ENCODE data around the gene ANO6.
"Not testable (repeated sequence)": the region's sequence is repeated elsewhere in the genome, so short reads cannot be mapped to it uniquely, and the experiment has no call there.

ANO6 gene

DNA sequence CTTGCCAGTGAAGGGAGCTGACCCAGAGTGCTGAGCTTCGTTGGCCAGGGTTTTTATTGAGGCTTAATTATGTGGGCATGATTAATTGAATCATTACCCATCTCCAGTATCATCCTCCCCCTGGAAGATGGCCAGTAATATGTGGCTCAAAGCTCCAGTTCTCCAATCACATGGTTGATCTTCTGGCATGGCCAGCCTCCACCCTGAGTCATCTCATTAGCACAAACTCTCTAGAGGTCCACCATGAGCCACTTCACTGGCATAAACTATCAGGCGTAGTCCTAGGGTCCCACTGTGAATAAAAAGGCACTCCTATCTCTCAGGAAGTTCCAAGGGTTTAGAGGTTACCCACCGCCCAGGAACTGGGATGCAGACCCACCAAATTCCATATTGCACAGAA is 135.0 kb downstream of the ANO6 start:
- no peak for DNase-seq (ENCODE audit: low read depth)

DNA sequence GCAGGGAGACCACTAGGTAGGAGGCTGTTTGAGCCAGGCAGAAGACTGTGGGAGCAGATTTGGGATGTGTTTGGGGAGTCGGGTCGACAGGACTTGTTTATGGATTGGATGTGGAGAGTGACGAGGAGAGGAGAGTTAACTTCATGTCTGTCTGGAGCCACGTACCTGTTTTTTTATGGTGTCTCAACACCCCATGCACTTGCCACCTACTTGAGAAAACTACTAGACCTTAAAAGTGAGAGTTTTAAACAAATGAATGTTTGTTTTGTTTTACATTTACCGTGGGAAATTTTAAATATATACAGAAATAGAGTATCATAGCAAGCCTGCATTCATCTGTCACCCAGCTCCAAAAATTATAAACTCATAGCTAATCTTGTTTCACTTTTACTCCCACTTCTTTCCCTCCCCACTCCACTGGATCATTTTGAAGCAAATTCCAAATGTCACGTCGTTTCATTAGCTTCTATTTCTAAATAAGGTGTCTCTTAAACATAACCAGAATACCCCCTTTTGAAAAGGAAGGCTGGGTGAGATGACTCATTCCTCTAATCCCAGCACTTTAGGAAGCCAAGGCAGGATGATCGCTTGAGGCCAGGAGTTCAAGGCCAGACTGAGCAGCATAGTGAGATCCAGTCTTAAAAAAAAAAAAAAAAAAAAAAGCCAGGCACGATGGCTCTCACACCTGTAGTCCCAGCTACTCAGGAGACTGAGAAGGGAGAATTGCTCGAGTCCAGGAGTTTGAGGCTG is 136.2 kb downstream of the ANO6 start:
- DNase-seq (ENCODE audit: low read depth) = no peak

DNA sequence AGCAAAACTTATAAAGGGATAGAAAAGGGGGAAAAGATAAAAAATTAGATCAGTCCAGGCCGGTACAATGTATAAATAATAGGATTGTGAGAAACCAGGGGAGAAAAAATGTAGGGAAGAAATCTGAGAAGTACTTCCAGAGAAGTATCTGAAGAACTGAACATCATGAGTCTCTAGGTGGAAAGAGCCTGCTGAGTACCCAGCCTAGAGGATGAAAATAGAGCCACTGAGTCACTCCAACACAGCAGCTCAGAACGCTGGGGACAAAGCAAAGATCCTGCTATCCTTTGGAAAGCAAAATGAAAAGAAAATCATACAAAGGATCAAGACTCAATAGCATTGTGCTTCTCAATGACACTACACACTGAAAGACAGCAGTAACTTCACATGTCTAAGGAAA is 138.0 kb downstream of the ANO6 start:
- no peak for DNase-seq (ENCODE audit: low read depth)

DNA sequence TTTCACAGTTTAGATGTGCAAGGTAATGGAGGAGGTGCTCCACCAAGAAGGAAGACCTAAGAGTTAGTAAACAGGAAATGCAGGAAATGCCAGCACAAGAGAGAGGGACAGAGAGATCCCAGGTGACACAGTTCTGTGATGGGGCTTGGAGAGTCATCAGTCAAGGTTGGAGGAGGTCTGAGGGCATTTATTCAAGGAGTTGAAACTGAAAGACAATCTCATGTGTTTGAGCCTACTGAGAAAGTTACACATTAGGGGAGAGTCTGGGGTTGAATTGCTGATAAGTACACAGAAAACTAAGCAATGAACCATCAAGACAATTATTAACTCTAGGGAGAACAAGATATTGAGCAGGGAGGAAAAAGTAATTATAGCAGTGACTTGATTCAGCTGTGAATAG is 138.5 kb downstream of the ANO6 start:
- DNase-seq (ENCODE audit: low read depth) = no peak

DNA sequence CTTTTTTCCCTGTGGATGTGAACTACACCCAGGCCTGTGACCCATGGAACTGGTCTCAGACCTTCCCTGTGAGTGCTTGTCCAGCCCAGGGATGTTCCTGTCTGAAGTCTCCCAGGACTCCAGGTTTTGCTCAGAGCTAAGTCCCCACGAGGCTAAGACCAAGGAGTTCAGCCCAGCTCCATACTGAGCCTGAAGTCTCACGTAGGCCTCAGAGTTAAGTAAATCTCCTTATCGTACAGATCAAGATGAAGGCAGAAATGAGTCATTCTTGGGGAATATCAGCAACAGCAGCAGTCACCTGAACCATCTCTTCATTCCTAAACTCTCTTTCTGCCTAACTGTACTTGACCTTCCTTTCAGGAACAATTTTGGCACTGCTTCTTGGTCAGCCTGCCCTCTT is 139.8 kb downstream of the ANO6 start:
- DNase-seq (ENCODE audit: low read depth) = no peak

DNA sequence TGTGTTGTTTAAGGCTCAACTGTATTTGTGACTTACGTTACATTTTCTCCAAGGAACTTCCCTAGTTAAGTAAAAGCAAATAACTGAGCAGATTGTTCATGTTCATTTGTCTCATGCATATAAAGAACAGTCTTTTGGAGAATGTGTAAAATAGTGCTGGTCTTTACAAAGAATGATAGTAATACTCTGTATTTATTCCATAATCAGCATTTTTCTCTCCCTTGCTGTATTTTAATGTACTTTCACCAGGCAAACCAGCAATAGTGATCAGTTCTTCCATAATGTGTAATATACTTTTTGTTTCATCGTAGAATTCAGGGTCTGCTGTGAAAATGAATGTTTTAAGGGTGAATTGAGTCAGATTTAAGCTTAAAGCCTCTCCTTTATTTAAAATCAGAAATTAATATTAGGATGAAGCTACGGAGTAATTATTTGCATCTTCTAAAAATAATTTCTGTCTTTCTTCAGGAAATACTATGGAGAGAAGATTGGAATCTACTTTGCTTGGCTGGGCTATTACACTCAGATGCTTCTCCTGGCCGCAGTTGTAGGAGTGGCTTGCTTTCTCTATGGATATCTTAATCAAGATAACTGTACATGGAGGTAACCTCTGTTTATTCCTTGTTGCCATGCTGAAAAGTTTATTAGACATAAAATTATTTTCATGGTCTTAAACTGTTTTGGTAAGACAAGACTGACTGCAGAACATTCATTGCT is 141.1 kb downstream of the ANO6 start:
- no peak for DNase-seq (ENCODE audit: low read depth)

DNA sequence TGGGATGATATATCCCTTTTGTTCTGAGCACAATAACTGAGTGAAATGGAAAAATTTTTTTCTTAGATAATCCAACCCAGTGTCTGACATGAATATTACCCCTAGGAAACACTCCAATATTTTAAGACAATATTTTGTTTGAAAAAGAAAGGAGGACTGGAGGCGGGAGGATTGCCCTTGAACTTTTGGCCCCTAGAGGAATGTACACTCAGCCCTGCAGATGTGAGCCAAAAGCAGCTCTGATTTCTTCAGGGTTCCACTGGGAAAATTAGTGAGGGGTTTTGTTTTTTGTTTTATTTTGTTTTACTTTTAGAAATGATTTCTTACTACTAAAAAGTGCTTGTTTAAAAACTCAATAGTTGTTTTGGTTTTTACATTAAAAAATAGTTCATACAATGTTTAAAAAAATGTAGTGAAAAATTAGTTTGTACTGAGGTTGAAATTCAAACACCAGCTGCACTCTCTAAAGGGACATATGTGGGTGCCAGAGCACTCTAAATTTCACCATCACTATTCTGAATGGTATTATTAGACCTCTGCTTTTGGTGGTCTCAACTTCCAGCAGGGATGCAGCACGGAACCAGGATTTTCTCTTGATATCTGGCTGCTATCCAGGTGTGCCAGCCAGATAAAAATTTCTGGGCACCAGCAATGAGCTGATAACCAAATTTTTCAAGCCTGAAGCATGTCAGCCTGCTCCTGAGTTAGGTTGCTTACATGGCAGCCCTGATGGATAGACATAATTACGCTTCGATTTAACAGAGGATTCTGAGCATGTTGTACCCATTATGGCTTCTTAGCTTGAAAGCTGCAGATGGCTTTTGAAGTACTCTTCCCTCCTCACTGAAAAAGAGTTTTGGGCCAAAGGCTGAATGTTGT is 141.9 kb downstream of the ANO6 start:
- no peak for DNase-seq (ENCODE audit: low read depth)

DNA sequence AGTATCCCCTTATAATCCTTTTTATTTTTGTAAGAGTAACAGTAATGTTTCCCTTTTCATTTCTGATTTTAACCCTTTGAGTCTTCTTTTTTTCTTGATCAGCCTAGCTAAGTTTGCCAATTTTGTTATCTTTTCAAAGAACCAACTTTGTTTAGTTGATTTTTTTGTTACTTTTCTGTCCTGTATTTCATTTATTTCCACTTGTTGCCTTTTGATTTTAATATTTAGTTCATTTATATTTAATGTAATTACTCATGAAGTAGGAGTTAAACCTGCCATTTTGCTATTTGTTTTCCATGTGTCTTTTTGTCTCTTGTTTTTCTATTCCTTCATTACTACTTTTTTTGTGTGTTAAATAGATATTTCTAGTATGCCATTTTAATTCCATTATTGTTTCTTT is 146.4 kb downstream of the ANO6 start:
- DNase-seq (ENCODE audit: low read depth) = no peak

DNA sequence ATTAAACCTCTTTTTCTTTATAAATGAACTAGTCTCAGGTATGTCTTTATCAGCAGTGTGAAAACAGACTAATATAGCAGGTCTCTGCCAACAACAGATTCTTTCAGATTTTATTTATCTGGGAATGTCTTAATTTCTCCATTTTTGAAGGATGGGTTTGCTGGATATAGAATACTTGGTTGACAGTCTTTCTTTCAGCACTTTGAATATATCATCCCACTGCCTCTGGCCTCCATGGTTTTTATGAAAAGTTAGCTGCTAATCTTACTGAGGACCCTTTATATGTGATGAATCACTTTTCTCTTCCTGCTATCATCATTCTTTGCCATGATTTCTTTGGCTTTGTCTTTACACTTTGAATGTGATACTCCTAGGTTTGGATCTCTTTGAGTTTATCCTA is 148.0 kb downstream of the ANO6 start:
- no peak for DNase-seq (ENCODE audit: low read depth)

DNA sequence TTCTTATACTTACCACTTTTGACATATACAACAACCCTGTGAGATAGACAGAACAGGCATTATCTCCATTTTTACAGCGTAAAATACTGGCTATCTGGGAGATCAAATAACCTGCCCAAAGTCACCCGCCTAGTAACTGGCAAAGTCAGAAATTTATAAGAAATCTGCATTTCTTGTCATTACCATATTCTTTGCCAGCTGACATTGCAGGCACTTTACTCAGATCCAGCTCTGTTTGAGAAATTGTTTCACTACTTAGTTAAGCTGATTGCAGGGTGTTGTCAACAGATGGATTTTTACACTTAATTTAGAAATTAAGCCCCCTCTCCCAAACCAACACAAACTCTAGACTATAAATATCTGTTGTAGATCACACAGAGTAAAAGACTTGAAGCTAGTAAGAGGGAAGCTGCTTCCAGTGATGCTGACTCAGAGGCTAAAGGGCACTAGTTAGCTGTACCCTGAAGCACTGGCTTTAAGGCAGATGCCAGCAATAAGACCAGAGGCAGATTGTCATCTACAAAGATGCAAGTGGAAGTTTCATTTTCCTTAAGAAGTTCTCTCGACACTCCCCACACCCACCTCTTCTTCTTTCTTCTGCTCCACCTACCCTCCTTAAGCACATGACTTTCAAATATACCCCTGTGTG is 153.1 kb downstream of the ANO6 start:
- DNase-seq (ENCODE audit: low read depth) = no peak

DNA sequence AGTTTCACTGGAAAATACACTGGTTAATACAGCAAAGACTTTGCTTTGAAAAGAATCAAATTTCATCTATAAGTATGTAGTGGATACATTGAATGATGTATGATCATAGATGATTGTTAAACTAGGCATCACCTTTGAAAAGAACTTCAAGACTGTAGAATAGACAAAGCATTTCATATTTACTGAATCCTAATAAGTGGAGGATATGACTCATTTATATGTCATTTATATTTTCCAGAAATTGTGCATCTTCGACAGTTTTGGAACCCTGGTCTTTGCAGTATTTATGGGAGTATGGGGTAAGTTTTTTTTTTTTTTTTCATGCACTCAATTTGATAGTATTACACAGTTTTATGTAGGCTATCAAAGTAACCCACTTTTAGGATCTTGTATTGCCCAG is 161.9 kb downstream of the ANO6 start:
- no peak for DNase-seq (ENCODE audit: low read depth)

DNA sequence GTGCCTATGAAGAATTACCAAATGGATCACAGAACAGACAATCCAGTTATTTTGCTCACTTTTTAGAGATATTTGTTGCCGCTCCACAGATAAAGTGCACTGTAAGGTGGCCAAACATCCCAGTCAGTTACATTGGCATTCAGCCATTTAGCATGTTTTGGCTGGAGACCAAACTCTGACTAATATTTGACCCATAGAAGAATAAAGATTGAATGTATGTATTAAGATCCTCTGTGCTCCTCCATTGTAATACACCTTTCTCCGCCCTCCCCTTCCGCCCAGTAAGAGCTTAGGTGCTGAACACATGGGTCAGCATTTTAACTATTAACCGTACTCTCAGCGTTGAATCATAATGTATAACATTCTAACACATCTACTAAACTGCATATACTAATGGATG is 163.4 kb downstream of the ANO6 start:
- DNase-seq (ENCODE audit: low read depth) = no peak

DNA sequence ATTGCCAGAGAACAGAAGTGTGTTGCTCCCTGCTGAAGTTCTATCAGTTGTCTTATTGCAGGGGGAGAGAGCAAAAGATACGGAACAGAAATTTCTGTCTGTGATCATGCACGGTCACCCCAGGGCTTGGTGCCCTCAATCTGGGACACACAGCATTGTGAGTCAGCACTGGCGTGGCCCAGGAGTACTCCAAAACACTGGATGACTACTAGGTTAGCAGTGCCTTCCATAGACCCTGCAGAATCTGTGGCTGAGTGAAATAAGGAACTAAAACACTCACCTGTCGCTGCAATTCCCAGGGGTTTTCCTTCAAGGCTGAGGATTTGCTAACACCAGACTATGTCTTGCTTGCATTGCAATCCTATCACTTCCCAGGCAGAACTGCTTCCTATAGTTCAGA is 165.5 kb downstream of the ANO6 start:
- no peak for DNase-seq (ENCODE audit: low read depth)

DNA sequence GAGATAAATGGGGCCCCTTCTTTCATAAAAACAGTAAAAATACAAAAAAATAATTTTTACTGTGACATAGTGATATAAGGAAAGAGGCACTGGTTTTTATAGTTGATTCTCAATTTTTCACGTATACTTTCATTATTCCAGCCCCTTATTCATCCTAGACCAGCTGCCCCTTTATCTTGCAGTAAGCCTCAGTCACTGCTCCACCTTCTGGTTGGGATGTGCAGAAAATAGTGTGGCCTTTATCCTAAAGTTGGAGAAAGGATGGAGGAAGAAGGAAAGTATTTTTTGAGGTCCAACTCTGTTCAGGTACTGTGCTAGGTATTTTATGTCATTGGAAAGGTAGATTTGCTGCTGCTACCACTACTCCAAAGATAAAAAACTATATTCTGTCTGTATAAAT is 172.7 kb downstream of the ANO6 start:
- DNase-seq (ENCODE audit: low read depth) = no peak

DNA sequence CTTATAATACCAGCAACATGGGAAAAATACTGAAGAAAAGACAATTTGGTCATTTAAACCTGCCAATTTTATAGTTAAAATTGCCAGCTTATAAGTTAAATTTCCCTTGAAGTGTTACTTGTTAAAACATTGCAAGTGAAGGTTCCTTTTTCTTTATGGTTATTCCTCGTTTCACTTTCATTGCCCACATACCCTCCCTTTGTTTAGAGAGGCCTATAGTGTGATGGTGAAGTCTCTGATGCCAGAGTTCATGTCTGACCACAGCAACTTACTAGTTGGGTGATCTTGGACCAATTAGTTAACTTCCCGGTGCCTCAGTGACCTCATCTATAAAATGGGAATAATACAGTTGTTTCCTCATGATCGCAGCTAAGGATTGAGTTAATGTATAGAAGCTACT is 173.5 kb downstream of the ANO6 start:
- no peak for DNase-seq (ENCODE audit: low read depth)

DNA sequence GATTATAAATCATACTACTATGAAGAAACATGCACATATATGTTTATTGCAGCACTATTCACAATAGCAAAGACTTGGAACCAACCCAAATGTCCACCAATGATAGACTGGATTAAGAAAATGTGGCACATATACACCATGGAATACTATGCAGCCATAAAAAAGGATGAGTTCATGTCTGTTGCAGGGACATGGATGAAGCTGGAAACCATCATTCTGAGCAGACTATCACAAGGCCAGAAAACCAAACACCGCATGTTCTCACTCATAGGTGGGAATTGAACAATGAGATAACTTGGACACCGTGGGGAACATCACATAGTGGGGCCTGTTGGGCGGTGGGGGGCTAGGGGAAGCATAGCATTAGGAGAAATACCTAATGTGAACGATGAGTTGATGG is 181.6 kb downstream of the ANO6 start:
- DNase-seq (ENCODE audit: low read depth) = not testable (repeated sequence)

DNA sequence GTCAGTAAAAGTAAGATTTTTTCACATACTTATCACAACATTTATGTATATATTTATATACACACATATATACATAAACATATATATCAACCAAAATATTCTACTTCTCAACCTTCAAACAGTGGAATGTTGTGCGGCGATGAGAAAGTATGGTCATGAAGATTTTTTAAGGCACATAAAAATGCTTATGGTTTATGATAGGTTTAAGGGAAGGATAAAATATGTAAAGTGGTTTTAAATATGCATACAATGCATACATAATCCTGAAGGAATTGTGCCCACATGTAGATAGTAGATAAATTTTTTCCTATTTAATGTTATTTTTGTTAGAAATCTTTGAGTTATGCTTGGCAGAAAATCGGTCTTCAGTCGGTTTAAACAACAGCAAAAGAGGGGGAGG is 182.7 kb downstream of the ANO6 start:
- no peak for DNase-seq (ENCODE audit: low read depth)

DNA sequence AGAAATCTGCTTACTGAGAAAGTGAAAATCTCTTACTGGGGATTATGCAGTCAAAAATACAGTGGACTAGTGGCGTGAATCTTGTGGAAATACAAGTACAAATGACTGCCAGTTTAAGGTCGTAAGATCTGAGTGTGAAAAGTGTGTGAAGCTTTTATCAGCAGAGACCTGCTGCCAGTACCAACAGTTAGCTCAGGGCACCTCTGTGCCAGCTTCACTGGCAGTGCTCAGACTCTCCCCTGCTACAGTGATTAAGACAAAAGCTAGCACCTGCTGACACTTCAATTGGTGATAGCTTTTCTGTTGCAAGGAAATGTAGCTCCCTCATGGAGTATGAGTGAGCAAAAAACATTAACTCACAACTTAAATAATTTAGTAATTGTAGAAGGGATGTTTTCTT is 185.1 kb downstream of the ANO6 start:
- no peak for DNase-seq (ENCODE audit: low read depth)

DNA sequence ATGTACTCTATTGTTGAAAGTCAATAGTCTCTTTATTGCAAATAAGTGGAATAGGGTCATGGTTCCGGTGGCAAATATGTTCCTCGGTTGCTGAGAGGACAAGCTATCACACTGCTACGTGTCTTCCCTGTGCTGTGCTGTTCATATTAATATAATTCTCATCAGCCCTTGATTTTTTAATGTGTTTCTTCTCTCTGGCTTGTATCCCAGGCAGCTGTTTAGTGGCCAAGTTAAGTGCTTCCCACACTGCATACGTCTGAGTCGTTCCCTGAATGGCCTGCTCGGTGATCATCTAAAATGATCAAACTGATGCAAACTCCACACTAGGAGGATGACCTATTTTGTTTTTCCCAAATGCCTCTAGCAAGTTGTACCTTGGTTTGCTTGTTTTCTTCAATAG is 186.4 kb downstream of the ANO6 start:
- DNase-seq (ENCODE audit: low read depth) = no peak

DNA sequence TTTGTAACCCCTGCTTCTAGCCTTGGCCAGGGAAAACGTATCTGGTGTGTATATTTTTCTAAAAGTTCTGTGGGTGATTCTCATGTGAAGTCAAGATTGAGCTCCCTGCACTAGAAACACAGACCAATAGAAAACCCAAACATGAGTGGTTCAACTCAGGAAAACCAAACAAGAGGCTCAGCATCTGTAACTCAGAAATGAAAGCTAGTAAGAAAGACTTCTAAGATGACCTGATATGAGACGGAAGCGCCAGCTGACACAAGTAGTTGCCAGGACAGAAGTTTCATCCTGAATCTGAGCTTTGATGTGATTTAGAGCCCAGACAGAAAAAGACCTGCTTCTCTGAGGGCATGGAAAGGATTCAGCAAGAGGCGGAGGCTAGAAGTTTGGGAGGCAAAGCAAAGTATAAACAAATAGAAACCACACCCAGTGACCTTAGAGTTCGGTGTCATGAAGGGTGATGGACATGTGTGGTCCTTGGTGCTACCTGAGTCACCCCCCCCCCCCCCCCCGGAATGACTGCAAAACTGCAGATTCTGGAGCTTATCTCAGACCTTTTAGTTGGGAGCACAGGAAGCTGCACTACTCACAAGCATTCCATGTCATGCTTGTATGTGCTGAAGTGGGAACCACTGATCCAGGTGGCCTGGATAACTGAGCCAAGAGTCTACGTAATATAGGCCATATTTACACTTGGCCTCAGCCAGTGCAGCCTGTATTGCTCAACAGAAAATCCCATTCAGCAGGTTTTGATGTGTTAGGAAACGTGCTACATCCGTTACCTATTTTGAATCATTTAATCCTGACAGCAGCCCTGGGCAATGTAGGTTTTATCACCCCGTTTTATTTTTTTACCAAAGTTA is 191.3 kb downstream of the ANO6 start:
- no peak for DNase-seq (ENCODE audit: low read depth)

DNA sequence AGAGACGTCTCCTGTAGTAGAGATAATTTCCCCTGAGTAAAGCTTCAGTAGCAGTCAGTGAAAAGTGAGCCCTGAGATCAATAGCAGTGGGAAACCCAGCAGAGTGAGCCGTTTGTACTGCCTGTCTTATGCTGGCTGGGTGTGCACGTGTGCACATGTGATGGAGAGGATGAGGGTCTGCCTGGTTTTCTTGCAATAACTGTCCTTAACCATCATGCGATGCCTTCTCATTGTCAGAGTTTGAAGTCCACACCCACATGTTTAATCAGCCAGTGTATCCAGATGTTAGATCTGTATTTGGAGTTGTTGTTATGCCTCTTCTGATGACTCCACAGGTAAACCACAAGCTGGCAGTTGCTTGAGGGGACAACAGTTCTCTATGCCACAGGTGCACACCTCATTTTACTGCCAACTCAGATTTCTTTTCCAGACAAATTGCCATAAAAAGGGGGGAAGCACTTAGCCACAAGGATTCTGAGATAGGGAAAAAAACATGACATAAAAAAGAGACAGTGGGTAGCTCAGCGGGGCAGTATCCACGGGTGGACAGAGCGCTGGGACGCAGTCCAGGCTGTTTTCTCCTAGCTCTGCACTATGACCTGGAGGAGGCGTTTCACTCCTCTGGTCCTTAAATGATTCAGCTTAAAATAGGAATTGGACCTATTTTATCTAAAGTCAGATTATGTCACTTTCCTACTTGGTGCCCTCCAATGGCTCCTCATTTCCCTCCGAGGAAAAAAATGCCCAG is 192.3 kb downstream of the ANO6 start:
- no peak for DNase-seq (ENCODE audit: low read depth)
